HG02759 (cell line): ENCODE data around the gene HMGN1.
A peak's percentile ranks its signal among the peaks of the same experiment; 100 is the strongest.
"Not testable (repeated sequence)": the region's sequence is repeated elsewhere in the genome, so short reads cannot be mapped to it uniquely, and the experiment has no call there.

Experiments used
- ATAC-seq: cut with Tn5 transposase; IDR thresholded peaks from one replicate; pipeline ENCODE4 v1.9.1; 2021; ENCODE audit warnings: mild to moderate bottlenecking, moderate library complexity; ENCODE audit not compliant: unreplicated experiment

Gene HMGN1

GRCh38 chr21:39348355-39349210, at the start of gene HMGN1:
HMGN1 (minus strand) TSS chr21:39349088; CDS start chr21:39348917, 171 bp downstream.
- peak; percentile 59 for ATAC-seq

- ATAC-seq = no peak
These were observed 48.9 kb upstream of the HMGN1 start for GRCh38 chr21:39397646-39398385.

- no peak for ATAC-seq
These were observed 44.1 kb upstream of the HMGN1 start for GRCh38 chr21:39392981-39393380.

- no peak for ATAC-seq
These were observed 41.4 kb upstream of the HMGN1 start for GRCh38 chr21:39390212-39390765.

GRCh38 chr21:39388811-39389155, 39.9 kb upstream of the HMGN1 start:
- ATAC-seq = no peak

- ATAC-seq = peak; percentile 79
These were observed 39.3 kb upstream of the HMGN1 start for GRCh38 chr21:39388038-39388810.

- peak; percentile 52 for ATAC-seq
These were observed 38.7 kb upstream of the HMGN1 start for GRCh38 chr21:39387461-39388037.

- no peak for ATAC-seq
These were observed 38.0 kb upstream of the HMGN1 start for GRCh38 chr21:39386899-39387298.

GRCh38 chr21:39386194-39386593, 37.3 kb upstream of the HMGN1 start:
- no peak for ATAC-seq

- ATAC-seq = peak; percentile 51
These were observed 36.6 kb upstream of the HMGN1 start for GRCh38 chr21:39385299-39386145.

- no peak for ATAC-seq
These were observed 35.9 kb upstream of the HMGN1 start for GRCh38 chr21:39384674-39385298.

- ATAC-seq = not testable (repeated sequence)
These were observed 33.2 kb upstream of the HMGN1 start for GRCh38 chr21:39382096-39382495.

- ATAC-seq = no peak
These were observed 32.1 kb upstream of the HMGN1 start for GRCh38 chr21:39381009-39381408.

GRCh38 chr21:39379986-39380891, 31.4 kb upstream of the HMGN1 start:
- ATAC-seq = peak; percentile 99

- ATAC-seq = no peak
These were observed 28.7 kb upstream of the HMGN1 start for GRCh38 chr21:39377444-39378050.

- ATAC-seq = no peak
These were observed 26.6 kb upstream of the HMGN1 start for GRCh38 chr21:39375446-39375845.

- no peak for ATAC-seq
These were observed 25.2 kb upstream of the HMGN1 start for GRCh38 chr21:39374046-39374445.

GRCh38 chr21:39373634-39374033, 24.7 kb upstream of the HMGN1 start:
- ATAC-seq = no peak
